SKM-1 (cell line): Measurements from ENCODE around the gene ENOX1.

Experiments used
- DNase-seq: peaks from one replicate; lab custom pipeline; 2025; ENCODE audit not compliant: unreplicated experiment; lab: John Stamatoyannopoulos, UW

Gene ENOX1

GRCh38 chr13:43785650-43786471, 911 bp downstream of the ENOX1 start:
- no peak for DNase-seq

GRCh38 chr13:43785261-43785649, 1.5 kb downstream of the ENOX1 start:
- no peak for DNase-seq

- DNase-seq = no peak
Measured at GRCh38 chr13:43784496-43784895, 2.3 kb downstream of the ENOX1 start.

- no peak for DNase-seq
Measured at GRCh38 chr13:43783820-43784219, 3.0 kb downstream of the ENOX1 start.

- DNase-seq = no peak
Measured at GRCh38 chr13:43782686-43783085, 4.1 kb downstream of the ENOX1 start.

GRCh38 chr13:43780666-43781065, 6.1 kb downstream of the ENOX1 start:
- DNase-seq = no peak

GRCh38 chr13:43776501-43777079, 10.2 kb downstream of the ENOX1 start:
- DNase-seq = no peak

- no peak for DNase-seq
Measured at GRCh38 chr13:43776006-43776405, 10.8 kb downstream of the ENOX1 start.

GRCh38 chr13:43773602-43774001, 13.2 kb downstream of the ENOX1 start:
- DNase-seq = no peak

- DNase-seq = no peak
Measured at GRCh38 chr13:43770871-43771270, 15.9 kb downstream of the ENOX1 start.

GRCh38 chr13:43769529-43769928, 17.2 kb downstream of the ENOX1 start:
- DNase-seq = no peak

- DNase-seq = no peak
Measured at GRCh38 chr13:43767341-43767931, 19.3 kb downstream of the ENOX1 start.

- no peak for DNase-seq
Measured at GRCh38 chr13:43766725-43767124, 20.0 kb downstream of the ENOX1 start.

GRCh38 chr13:43764349-43764748, 22.4 kb downstream of the ENOX1 start:
- DNase-seq = no peak

- DNase-seq = no peak
Measured at GRCh38 chr13:43763143-43763759, 23.5 kb downstream of the ENOX1 start.

GRCh38 chr13:43761616-43762315, 25.0 kb downstream of the ENOX1 start:
- DNase-seq = no peak

- DNase-seq = no peak
Measured at GRCh38 chr13:43760257-43760656, 26.5 kb downstream of the ENOX1 start.

- no peak for DNase-seq
Measured at GRCh38 chr13:43758834-43759233, 27.9 kb downstream of the ENOX1 start.

- DNase-seq = no peak
Measured at GRCh38 chr13:43757266-43757665, 29.5 kb downstream of the ENOX1 start.

GRCh38 chr13:43755844-43756243, 30.9 kb downstream of the ENOX1 start:
- DNase-seq = no peak

- DNase-seq = no peak
Measured at GRCh38 chr13:43751624-43752023, 35.1 kb downstream of the ENOX1 start.
